NCI-H510A (cell line): ENCODE data around the gene FZR1.

Experiments
- DNase-seq: peaks from one replicate; lab custom pipeline; 2025; lab: John Stamatoyannopoulos, UW

Gene FZR1

DNA sequence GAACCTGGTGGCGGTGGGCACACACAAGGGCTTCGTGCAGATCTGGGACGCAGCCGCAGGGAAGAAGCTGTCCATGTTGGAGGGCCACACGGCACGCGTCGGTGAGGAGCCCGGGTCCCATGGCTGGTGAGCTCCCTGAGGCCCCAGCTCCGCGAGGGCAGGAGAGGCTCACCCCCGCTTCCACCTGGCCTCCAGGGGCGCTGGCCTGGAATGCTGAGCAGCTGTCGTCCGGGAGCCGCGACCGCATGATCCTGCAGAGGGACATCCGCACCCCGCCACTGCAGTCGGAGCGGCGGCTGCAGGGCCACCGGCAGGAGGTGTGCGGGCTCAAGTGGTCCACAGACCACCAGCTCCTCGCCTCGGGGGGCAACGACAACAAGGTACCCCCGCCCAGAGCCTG, 25.6 kb downstream of the FZR1 start:
- no peak for DNase-seq

DNA sequence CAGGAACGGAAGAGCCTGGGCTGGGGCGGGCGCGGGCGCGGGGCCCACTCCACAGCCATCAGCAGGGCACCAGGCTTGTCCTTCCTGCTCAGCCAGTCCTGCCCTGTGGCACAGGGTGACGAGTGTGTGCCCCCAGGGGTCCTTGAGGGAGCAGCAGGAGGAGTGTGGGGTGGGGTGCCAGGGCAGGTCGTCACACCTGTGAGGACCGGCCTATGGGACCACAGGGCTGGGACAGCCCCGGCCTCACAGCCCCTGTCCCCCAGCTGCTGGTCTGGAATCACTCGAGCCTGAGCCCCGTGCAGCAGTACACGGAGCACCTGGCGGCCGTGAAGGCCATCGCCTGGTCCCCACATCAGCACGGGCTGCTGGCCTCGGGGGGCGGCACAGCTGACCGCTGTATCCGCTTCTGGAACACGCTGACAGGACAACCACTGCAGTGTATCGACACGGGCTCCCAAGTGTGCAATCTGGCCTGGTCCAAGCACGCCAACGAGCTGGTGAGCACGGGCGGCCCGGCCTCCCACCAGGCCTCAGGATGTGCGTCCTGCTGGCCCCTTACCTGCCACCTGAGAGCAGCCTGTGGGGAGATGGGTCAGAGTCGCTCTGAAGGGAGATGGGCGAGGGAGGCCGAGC, 26.2 kb downstream of the FZR1 start:
- DNase-seq: no peak

DNA sequence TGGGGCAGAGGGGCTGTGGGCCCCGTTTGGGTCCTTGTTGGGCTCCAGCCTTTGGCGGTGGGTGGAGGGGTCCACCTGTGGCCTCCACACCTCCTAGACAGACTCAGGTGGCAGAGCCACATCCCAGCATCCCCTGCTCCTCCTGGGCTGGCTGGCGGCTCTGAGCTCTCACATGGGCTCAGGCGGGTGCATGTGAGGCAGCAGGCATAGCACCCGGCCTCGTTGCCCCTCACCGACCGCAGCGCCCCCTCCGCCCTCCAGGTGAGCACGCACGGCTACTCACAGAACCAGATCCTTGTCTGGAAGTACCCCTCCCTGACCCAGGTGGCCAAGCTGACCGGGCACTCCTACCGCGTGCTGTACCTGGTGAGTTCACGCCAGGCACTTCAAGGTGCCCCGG, 26.9 kb downstream of the FZR1 start:
- DNase-seq: no peak

DNA sequence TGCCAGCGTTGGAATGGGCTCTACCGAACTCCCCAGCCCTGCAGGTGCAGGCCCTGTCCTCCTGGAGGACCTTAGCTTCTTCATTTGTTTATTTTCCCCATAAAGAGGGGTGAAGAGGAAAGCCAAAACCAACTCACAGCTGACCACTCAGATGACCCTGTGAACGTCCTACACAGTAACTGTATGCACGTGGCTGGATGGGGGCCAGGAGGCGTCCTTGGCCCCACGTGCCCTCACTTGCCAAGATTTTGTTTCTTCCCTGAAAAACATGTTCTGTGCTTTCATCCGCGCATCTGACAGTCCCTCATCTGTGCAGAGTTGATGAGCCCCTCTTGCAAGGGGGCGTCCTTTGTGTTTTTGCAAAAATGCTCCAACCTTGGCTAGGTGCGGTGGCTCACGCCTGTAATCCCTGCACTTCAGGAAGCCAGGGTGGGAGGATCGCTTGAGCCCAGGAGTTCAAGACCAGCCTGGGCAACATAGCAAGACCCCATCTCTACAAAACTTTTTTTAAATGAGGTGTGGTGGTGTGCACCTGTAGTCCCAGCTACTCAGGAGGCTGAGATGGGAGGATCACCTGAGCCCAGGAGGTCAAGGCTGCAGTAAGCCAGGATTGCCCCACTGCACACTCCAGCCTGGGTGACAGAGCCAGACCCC, 27.6 kb downstream of the FZR1 start:
- DNase-seq: no peak

DNA sequence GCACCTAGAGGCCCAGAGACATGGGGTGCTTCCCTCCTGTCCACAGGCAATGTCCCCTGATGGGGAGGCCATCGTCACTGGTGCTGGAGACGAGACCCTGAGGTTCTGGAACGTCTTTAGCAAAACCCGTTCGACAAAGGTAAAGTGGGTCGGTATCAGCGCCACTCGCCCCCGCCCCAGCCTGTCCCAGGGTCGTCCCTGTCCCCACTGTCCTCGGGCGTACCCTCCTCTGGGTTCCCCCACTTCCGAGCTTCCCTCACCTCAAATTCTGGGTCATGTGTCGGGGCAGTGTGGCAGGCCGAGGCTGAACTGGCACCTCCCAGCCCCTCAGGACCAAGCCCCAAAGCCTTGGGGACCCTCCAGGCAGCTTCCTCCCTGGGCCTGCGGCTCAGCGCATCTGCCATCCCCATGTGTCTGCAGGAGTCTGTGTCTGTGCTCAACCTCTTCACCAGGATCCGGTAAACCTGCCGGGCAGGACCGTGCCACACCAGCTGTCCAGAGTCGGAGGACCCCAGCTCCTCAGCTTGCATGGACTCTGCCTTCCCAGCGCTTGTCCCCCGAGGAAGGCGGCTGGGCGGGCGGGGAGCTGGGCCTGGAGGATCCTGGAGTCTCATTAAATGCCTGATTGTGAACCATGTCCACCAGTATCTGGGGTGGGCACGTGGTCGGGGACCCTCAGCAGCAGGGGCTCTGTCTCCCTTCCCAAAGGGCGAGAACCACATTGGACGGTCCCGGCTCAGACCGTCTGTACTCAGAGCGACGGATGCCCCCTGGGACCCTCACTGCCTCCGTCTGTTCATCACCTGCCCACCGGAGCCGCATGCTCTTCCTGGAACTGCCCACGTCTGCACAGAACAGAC, 28.5 kb downstream of the FZR1 start:
- no peak for DNase-seq

DNA sequence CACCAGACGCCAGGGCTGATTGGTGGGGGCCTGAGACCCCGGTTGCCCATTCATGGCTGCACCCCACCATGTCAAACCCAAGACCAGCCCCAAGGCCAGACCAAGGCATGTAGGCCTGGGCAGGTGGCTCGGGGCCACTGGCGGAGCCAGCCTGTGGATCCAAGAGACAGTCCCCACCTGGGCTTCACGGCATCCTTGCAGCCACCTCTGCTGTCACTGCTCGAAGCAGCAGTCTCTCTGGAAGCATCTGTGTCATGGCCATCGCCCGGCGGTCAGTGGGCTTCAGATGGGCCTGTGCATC, 29.1 kb downstream of the FZR1 start:
- DNase-seq: no peak

DNA sequence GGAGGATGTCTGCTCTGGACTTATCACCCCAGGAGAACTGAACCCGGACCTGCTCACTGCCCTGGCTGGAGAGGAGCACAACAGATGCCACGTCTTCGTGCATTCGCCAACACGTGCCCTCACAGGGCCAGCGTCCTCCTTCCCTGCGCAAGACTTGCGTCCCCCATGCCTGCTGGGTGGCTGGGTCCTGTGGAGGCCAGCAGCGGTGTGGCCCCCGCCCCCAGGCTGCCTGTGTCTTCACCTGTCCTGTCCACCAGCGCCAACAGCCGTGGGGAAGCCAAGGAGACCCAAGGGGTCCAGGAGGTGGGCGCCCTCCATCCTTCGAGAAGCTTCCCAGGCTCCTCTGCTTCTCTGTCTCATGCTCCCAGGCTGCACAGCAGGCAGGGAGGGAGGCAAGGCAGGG, 29.5 kb downstream of the FZR1 start:
- DNase-seq: no peak

DNA sequence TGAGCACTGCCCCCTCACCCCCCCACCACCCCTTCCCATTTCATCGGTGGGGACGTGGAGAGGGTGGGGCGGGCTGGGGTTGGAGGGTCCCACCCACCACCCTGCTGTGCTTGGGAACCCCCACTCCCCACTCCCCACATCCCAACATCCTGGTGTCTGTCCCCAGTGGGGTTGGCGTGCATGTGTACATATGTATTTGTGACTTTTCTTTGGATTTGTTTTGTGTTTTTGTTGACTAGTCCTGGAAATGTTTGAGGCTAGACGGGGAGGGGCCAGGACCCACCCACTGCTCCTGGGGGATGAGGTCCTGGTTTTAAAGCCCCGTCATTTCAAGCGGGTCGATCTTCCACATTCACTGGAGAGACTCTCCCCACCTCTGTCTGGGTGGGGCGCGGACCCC, 29.9 kb downstream of the FZR1 start:
- no peak for DNase-seq

DNA sequence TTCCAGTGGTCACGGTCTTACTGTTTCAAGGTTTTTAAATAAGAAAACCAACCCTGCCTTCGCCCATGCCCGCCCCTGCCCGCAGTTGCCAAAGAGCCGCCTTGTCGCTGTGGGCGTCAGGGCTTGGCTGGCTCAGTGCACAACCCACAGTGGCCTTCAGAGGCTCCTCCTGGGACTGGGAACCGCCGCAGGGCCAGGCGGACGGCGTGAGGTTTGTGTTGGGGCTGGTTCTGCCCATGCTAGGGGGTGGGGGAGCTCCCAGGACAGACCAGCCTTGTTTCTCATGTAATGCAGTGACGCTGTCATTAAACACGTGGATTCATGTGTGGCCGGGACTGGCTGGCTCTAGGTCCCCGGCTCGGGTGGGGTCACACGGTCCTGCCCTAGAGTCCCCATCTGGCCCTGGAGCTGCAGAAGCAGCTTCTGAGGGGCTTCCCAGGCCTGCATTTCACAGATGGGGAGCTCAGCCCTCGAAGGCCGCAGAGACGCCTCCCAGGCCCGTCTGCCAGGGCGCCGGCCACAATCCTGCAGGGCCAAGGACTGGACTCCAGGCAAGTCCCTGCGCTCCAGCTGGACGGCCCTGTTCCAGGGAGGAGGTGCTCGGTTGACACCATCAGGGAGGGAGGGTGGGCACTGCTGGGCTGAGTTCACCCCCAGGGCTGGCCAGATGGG, 30.5 kb downstream of the FZR1 start:
- DNase-seq: no peak

DNA sequence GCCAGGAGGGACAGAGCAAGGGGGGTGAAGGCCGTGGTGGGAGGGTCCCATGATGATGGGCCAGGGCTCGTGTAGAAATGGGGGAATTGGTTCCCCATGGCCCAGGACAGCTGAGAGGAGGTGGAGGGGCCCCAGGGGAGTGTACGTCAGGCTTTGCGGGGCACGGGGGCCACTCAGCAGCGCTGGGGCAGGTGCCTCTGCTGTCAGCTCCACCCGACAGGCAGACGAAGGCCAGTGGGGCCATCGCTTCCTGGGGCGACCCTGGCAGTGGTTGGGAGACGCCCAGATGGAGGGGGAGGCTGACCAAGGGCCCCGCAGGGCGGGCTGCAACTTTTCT, 31.0 kb downstream of the FZR1 start:
- no peak for DNase-seq

DNA sequence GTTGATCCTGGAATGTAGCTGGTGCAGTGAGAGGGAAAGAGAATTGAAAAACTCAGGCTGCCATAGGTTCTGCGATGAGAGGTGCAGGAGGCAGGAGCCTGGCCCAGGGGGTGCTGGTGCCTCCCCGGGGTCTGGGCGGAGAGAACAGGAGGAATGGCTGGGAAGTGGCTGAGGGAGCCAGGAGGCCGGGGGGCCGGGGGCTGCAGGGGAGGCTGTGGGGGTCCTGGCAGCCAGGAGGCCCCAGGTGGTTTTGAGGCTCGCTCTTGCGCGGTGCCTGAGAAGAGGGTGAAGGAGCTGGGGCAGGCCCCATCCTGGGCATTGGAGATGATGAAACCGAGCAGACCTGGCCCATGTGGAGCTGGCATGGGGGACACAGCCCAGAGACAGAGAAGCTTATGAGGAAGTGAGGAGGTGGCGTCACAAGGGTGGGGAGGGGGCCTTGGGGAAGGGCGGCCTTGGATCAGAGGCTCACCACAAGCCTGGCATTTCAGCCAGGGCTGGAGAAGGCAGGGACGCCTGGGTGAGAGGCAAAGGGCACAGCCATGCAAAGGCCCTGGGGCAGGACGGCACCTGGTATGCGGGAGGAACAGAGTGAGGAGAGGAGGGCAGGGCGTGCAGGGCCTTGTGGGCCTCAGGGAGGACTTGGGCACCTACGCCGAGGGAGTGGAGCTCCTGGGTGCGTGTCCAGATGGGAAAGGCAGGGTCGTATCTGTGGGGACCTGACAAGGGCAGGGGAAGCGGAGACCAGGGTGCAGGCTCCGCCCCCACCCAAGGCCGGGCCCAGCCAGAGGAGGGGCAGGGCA, 31.5 kb downstream of the FZR1 start:
- no peak for DNase-seq

DNA sequence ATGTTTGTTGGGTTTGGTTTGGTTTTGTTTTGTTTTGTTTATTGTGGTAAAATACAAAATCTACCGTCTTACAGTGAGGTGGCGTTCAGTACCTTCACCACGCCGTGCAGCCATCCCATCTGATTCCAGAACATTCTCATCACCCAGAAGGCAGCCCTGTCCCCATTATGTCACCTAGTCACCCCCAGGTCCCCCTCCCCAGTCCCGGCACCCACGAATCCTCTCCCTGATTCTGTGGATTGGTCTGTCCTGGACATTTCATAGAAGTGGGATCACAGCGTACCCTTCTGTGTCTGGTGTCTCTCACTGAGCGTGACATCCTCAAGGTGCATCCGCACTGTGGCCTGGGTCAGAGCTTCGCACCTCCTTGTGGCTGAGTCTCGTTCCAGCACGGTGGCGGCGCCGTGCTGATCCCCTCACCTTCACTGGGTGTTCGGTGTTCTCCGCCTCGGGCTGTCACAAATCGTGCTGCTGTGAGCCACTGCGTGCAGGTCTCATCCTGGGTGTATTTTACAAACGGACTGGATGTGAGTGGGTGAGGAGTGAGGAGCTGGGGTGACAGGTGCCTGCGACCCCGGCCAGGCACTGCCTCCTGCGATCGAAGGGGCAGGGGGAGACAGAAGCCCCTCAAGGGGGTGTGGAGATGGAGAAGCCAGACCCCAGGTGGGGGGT, 32.3 kb downstream of the FZR1 start:
- no peak for DNase-seq

DNA sequence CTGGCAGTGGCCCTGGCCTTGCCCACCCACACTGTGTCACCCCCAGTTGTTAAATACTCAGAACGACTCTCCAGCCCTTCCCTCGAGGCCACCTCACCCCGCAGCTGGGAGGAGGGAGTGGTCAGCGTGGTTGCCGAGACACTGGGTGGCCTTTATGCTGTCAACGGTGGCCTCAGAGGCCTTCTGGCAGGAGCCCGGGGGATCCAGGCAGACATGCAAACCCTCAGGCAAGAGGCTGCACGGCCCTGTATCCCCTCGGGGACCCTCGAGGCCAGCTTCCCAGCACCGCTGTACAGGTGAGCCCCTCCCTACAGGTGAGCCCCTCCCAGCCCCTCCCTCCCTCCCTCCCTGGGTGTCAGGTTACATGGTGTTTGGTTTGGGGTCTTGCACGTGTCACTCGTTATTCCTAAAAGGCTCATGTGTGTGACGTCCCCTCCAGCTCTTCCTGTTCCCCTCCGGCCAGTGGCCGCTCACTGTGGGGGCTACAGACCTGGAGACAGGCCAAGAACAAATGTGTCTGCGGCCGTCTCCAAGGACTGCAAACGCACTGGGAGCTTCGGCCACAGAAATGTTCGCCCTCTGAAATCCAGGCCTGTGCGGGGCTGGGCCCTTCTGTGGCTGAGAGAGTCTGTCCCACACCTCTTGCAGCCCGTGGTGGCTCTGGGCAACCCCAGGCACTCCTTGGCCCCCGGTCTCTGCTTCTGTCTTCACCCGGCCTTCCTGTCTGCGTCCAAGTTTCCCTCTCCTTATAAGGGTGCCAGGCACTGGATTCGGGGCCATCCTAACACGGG, 33.0 kb downstream of the FZR1 start, which contains the start of gene TEKTIP1:
Gene TEKTIP1 (plus strand): TSS at position 210 of the 791 bp plus-strand sequence. CDS start 4 bp downstream, at position 214.
- DNase-seq: no peak

DNA sequence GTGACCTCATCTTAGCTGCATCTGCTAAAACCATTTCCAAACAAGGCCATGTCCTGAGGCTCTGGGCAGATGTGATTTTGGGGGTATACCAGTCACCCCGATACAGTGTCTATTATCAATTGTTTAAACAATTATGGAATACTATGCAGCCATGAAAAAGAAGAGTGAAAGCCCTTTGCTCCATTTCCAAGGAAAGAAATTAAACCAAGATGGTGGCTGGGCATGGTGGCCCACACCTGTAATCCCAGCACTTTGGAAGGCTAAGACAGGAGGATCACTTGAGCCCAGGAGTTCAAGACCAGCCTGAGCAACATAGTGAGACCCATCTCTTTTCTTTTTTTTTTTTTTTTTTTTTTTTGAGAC, 33.6 kb downstream of the FZR1 start:
- DNase-seq: no peak

DNA sequence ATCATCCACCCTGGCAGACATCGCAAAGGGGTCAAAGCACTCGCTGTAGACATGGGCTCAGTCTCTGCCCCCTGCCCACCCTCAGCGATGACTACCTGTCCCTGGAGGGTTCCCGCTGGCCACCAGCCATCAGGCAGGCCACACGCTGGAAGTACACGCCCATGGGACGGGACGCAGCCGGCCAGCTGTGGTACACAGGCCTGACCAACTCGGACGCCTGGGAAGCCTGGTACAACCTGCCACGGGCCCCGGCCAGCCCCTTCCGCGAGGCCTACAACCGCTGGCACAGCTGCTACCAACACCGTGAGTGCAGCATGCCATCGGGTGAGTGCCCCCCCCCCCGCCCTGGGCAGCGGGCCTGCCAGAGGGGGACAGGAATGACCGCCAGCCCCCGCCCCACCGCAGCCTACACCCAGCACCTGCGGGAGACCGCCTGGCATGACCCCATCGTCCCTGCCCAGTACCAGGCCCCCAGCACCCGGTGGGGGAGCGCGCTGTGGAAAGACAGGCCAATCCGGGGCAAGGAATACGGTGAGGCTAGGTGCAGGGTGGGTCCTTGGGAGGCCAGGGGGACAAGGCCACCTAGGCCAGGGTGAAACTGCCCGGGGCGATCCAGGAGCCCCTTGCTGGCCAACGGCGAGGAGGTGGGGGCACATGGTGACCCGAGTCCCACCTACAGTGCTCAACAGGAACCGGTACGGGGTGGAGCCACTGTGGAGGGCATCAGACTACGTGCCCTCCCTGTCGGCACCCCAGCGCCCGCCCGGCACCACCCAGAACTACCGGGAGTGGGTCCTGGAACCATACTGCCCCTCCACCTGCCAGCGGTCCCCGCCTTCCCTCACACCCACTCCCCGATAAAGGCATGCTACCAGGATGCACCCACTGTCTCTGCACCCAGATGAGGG, 37.3 kb downstream of the FZR1 start:
- no peak for DNase-seq

DNA sequence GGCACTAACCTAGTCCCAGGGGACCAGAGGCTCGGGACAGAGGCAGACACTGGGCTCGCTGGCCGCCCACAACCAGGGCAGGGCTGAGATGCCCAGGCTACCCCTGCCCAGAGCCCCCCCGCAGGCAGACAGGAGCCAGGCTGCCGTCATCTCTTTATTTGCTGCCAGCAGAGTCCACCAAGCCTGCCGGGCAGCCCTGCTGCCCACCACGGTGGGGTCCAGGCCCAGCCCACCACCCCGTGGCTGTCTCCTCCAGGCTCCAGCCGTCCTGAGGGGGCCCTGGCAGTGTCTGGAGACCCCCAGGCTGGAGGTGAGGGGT, 37.9 kb downstream of the FZR1 start:
- DNase-seq: no peak

DNA sequence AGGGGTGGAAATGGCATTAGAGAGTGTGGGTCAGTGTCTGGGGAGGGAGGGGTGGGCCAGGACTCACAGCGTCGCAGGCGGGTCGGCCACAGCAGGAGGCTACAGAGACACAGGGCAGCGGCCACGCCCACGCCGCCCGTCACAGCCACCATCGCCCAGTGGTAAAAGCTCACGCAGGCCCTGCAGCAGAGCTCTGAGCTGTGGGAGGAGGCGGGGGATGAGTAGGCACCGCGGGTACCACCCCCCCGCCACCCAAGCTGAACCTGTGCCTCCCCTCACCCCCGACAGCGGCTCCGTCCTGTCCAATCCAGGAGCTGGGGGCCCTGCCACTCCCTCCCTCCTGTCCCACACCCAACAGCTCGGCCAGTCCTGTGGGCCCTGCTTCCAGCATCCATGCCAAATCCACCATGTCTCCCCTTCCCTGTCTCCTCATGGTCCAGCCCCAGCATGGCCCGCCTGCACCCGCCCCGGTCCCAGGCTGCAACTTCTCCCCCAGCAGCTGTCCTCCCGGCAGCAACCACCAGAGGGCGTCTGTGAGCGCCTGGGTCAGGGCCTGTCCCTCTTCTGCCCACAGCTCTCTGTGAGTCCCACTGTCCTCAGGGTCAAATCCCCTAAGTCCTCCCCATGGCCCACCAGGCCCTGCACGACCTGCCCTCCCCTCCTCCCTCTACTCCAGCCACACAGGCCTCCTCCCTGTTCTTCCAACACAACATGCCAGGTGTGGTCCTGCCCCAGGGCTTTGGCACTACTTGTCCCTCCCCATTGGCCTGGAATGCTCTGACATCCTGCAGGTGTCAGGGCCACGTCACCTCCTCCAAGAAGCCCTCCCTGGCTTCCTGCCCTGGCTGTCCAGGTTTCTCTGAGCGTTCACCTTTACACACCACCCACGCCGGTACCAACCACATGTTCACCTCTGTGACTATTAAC, 38.9 kb downstream of the FZR1 start:
- no peak for DNase-seq

DNA sequence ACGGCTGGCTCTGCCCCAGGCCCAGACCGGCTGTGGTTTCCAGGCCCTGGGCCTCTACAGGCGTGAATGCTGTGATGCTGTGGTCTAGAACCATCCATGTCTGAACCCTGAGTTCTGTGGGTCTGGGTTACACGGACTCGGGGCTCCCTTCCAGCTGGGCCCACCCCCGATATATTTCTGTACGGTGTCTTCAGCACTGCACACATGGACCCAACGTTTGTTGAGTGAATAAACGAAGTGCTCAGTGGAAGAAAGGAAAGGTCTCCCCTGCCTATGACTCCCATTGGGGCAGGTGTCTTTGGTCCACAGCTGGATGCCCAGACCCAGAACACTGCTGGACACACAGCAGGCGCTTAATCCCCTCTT, 39.5 kb downstream of the FZR1 start:
- DNase-seq: no peak

DNA sequence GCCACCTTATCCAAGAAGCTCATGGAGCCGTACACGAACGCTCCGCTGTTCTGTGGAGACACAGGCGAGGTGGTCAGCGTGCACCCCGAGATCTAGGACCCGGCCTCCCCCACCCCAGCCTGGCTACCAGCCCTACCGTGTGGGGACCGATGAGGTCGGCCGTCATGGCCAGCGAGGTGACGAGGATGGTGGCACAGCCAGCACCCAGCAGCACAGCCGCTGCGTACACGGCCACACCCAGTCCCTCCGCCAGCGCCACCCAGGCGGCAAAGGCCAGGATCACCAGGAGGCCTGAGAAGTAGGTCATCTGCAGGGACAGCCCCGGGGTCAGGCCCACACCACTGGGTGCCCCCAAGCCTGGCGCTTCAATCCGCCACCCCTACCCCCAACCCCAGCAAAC, 40.0 kb downstream of the FZR1 start:
- DNase-seq: no peak
